ENCODE measurements around the gene TRABD2B. TPM values are rescaled to one million over a fixed set of nuclear protein-coding genes. Genes with fewer than 3 reads are reported as not detected.

Gene TRABD2B
- total and polyA plus RNA-seq, 8 donors, result 0.99 to 5.2 (median 3.3) TPM

GRCh38 chr1:47881505-47882442 is 115.4 kb downstream of the TRABD2B start:
- intact Hi-C loops (cut with DNase I), result no loop called here
- ATAC-seq (no peak), DNase-seq (peak in 1 of 4 donors; percentile 47)
- no peaks in the 10 kb centered on the region for H3K36me3 ChIP-seq
- no peak overlapping the region for H3K27ac ChIP-seq
- H3K4me1 ChIP-seq, result no peaks in the 10 kb centered on the region
- no peaks in the 10 kb centered on the region for H3K27me3 ChIP-seq
- no peak overlapping the region for H3K4me3 ChIP-seq
- TF ChIP-seq, protein P1, sequence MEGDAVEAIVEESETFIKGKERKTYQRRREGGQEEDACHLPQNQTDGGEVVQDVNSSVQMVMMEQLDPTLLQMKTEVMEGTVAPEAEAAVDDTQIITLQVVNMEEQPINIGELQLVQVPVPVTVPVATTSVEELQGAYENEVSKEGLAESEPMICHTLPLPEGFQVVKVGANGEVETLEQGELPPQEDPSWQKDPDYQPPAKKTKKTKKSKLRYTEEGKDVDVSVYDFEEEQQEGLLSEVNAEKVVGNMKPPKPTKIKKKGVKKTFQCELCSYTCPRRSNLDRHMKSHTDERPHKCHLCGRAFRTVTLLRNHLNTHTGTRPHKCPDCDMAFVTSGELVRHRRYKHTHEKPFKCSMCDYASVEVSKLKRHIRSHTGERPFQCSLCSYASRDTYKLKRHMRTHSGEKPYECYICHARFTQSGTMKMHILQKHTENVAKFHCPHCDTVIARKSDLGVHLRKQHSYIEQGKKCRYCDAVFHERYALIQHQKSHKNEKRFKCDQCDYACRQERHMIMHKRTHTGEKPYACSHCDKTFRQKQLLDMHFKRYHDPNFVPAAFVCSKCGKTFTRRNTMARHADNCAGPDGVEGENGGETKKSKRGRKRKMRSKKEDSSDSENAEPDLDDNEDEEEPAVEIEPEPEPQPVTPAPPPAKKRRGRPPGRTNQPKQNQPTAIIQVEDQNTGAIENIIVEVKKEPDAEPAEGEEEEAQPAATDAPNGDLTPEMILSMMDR (IDR thresholded peaks at IDR 0.05), result no peak
- H3K9me3 ChIP-seq, result no peaks in the 10 kb centered on the region

GRCh38 chr1:47876587-47876963 is 120.6 kb downstream of the TRABD2B start:
- TF ChIP-seq, protein P1 (IDR thresholded peaks at IDR 0.05), result no peak
- intact Hi-C loops (cut with DNase I), result no loop called here
- Histone ChIP-seq H3K36me3 (no peaks in the 10 kb centered on the region), H3K27ac (no peak overlapping the region), H3K27me3 (no peaks in the 10 kb centered on the region), H3K9me3 (no peaks in the 10 kb centered on the region), H3K4me1 (peaks cover 0 to 14% of the 10 kb centered on the region in 2 donors), H3K4me3 (no peak overlapping the region)
- no peak for DNase-seq
- ATAC-seq, result no peak

DNA sequence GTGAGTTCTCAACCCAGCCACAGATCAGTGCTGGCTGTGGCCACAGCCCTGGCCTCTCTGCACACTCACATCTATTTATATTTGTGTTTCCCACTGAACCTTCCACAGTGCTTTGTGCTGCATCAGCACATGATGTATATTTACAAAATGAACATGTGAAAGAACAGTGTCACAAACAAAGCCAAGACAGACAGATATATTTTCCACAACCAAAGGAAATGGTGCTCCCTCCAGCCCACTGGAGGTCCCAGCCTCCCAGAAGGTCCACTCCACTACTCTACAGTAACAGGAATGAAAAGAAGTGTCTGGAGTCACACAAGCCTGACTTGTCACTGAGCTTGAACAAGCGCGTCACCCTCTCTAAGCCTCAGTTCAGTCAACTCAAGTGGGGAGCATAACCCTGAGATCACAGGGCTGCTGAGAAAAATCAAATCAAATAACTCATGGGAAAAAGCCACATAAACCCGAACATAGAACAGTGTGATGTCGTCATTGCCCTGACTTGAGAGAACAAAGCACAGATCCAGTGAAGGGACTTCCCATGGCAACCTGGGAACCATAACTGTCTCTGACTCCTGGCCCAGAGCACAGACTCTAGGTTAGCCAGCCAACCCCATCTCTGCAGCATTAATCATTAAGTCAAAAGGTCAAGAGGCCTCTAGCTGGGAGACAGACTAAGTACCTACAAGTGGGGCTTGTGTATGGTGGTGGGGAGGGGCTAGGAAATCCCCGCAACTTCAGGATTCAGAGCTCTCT is 121.2 kb downstream of the TRABD2B start:
- H3K36me3 ChIP-seq, result no peaks in the 10 kb centered on the region
- peaks cover 0 to 14% of the 10 kb centered on the region in 2 donors for H3K4me1 ChIP-seq
- intact Hi-C loops (cut with DNase I), result no loop called here
- ATAC-seq, result peak; percentile 86
- H3K9me3 ChIP-seq, result no peaks in the 10 kb centered on the region
- no peak overlapping the region for H3K4me3 ChIP-seq
- peak overlapping the region in 1 of 2 donors; percentile 61 for H3K27ac ChIP-seq
- TF ChIP-seq, protein P1 (IDR thresholded peaks at IDR 0.05), result no peak
- no peaks in the 10 kb centered on the region for H3K27me3 ChIP-seq
- peak in 2 of 4 donors; percentile 62 to 80 for DNase-seq

DNA sequence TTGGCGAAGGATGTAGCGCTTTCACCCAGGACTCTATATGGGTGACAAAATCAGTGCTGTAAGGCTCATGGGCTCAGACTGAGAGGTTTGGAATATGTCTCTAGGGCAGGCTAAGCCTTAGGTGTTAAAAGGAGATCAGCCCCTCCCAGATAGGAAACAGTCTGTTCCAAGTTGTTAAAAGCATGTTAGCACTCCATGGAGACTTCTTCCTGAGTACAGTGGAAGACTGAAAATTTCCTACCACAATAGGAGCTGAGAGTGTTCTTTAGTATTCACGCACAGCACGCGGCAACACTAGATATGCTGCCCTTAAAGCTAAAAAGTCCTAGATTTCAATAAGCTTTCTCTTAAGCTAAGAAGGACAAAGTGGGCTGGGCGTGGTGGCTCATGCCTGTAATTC is 122.1 kb downstream of the TRABD2B start:
- peaks cover 0 to 14% of the 10 kb centered on the region in 2 donors for H3K4me1 ChIP-seq
- H3K9me3 ChIP-seq, result no peaks in the 10 kb centered on the region
- peak; percentile 36 for ATAC-seq
- H3K36me3 ChIP-seq, result no peaks in the 10 kb centered on the region
- no peak overlapping the region for H3K4me3 ChIP-seq
- H3K27me3 ChIP-seq, result no peaks in the 10 kb centered on the region
- intact Hi-C loops (cut with DNase I), result no loop called here
- TF ChIP-seq, protein P1 (IDR thresholded peaks at IDR 0.05), result no peak
- H3K27ac ChIP-seq, result peak overlapping the region in 1 of 2 donors; percentile 61
- peak in 1 of 4 donors; percentile 36 for DNase-seq

DNA sequence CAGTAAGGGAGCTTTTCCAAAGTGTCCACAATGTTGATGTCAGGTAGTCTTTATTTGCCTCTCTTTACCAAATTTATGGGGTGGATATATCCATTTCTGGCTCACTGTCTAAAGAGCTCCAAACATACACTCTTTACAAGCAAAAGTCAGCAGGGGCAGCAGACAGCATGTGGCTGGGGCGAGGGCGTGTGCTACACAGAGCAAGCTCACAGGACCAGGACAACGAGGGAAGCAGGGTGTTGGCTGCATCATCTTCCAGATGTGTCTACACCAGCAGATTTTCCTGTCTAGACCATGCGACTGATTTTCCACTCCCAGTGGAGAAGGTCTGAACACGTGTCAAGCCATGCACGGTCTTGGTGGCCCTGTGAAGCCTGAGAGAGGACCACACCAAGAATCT is 123.8 kb downstream of the TRABD2B start:
- no peak for ATAC-seq
- H3K27ac ChIP-seq, result no peak overlapping the region

More for the DNA sequence above, 123.8 kb downstream of the TRABD2B start:
- TF ChIP-seq, protein P1 (IDR thresholded peaks at IDR 0.05), result no peak
- Histone ChIP-seq H3K36me3 (no peaks in the 10 kb centered on the region), H3K4me1 (peaks cover 0 to 14% of the 10 kb centered on the region in 2 donors), H3K9me3 (no peaks in the 10 kb centered on the region), H3K4me3 (no peak overlapping the region), H3K27me3 (no peaks in the 10 kb centered on the region)
- DNase-seq, result no peak
- intact Hi-C loops (cut with DNase I), result no loop called here
